ENCODE results near the gene BMP7.
"Not testable (repeated sequence)": the region's sequence is repeated elsewhere in the genome, so short reads cannot be mapped to it uniquely, and the experiment has no call there.

BMP7 gene

DNA sequence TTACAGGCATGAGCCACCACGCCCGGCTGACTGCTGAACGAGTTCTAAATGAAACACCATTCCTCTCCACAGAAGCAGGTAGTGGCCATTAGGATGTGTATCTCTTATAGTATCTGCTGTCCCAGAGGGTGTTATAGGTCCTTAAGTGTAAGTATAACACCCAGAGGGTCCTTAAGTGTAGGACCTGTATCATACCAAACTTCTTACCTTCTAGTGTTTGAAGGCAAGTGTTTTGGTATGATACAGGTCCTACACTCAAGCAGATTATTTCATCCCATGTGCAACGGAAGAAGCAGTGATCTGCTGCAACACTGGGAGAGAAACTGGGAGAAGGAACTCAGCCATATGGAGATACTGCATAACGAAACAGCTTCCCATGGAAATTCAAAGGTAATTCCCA lies 17.4 kb downstream of the BMP7 start:
- DNase-seq (ENCODE audit: low read depth), result no peak

DNA sequence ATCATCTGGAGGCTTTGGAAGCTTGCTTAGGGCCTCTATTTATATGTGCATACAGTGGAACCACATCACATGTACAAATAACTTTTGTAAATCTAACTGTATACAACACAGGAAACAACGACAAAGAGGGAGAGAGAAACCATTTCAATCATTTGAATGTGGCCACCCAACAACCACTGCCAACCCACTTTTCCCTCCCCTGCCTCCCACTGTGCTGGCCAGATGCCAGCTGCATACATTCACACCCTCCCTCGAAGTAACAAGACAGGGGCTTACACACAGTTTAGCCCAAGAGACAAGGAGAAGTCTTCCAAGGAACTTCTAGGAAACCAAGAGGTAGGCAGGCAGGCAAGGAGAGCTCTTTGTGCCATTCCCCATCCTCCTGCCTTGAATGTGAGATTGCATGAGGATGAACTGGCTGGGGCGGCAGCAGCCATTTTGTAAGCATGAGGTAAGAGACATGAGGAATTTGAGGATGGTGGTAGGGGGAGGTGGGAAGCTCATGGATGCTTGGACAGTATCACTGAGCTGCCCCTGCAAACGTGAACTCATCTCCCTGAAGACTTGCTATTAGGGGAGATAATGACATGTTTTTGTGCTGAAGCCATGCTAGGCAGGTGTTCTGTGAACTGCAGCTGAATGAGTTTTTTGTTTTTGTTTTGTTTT lies 18.2 kb downstream of the BMP7 start:
- DNase-seq (ENCODE audit: low read depth), result no peak

DNA sequence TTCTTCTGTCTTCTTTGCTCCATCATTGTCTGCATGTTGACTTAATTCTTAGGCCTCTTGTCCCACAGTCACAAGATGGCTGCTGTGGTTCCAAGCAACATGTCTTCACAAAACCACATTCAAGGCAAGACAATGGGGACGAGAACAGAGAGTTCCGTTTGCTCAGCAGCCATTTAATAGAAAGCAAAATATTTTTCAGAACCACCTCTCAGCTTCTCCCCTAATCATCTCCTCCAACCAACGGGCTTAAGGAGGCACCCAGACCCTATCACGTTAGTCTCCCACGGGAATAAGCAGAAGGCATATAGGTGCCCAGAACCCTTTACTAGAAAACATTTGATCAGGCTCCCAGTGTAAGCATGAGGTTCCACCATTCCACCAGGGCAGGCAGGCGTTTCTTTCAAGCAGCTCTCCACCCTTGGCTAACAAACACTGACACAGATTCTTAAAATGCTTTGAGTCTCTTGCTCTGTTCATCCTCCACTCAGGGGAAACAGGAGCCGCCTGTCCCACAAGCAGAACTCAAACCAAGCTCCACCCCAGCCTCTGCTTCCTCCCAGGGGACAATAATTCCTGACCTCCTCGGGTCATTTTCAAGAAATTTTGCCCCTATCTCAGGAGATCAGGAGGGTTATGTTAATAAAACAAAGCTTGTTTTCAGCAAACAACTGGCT lies 19.0 kb downstream of the BMP7 start:
- DNase-seq (ENCODE audit: low read depth), result no peak

DNA sequence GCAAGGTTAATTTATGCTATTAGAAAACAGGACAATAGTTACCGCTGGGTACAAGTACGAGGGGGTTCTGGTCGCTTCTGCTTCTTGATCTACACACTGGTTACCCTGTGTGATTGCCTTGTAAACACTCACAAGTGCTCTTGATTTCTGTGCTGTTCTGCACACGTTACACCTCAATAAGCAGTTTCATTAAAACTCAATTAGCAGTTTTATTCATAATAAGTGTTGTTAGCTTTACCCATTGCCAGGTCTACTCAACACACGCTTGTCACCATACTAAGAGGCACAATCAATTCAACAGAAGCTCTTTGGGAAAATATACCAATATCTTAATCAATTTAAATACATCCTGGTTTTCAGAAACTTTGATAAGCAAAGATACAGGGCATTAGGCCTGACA lies 20.4 kb downstream of the BMP7 start:
- no peak for DNase-seq (ENCODE audit: low read depth)

DNA sequence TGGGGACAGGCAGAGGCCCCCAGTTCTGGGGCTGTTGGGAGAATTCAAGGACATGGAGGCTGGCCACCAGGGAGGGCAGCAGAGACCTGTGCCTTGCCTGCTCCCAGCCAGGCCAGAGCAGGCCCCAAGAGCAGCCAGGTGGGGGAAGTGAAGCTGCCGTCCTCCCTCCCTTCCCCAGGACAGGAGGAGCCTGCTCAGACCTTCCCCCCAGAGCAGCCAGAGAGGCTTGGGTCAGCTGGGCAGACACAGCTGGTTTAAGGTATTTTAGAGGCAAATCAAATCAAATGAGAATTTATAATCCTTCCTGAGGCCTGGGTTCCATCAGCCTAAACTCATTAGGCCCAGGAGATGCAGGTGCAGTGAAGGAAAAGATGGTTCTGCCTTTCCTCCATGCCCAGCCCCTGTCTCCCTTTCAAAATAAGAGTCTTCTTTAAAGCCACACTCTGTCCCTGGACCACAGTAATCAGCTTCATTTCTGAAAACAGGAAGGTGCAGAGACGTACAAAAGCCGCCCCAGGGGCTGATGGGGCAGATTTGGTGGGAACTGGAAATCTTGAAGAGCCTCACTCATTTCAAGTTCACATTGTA lies 21.7 kb downstream of the BMP7 start:
- DNase-seq (ENCODE audit: low read depth), result no peak

DNA sequence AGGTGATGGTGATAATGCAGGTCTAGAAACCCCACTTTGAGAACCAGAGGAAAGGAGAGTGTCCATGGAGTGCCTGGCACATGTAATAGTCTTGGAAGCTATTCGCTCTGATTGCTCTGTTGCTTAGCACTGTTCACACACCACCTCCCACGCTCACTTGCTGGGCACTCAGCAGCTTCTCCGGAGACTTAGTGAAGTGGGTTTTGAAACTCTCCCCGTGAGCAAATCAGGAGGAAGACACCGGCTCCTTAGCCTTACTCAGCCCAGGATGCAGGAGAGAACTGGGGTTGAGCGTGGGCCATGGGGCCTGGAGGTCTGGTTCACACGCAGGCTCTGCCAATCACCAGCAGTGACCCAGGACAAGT lies 22.2 kb downstream of the BMP7 start:
- DNase-seq (ENCODE audit: low read depth), result no peak

DNA sequence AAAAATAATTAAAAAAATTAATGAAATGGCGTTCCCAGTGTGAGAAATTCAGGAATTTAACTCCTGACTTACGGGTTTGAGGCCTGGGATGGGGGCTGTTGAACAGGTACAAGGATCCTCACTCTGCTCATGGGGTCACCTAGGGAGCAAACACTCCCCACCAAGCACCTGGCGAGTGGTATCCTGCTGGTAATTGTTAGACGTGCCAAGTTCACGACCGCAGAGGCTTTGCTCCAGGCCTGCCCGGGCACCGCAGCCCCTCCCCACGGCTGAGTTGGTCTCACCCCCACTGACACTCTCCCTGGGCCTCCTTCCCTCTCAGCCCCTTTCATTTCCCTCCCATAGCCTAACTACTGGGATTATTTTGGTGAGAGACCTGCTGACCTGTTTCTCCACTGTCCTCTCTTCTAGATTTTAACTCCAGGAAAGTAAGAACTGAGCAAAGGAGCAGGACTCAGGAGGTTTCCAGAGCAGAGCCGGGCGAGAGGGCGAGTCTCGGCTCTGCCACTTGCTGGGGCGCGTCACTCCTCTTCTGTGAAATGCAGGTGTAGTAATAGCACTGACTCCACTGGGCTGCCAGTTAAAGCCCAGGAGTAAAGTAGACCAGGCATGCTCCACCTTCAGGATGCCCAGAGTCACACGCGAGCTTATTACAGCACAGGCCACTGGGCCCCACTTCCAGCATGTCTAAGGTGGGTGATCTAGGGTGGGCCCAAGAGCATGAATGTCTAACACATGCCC lies 22.8 kb downstream of the BMP7 start:
- DNase-seq (ENCODE audit: low read depth), result no peak

- no peak for DNase-seq (ENCODE audit: low read depth)
Measured at GRCh38 chr20:57242414-57242813, 24.0 kb downstream of the BMP7 start.

DNA sequence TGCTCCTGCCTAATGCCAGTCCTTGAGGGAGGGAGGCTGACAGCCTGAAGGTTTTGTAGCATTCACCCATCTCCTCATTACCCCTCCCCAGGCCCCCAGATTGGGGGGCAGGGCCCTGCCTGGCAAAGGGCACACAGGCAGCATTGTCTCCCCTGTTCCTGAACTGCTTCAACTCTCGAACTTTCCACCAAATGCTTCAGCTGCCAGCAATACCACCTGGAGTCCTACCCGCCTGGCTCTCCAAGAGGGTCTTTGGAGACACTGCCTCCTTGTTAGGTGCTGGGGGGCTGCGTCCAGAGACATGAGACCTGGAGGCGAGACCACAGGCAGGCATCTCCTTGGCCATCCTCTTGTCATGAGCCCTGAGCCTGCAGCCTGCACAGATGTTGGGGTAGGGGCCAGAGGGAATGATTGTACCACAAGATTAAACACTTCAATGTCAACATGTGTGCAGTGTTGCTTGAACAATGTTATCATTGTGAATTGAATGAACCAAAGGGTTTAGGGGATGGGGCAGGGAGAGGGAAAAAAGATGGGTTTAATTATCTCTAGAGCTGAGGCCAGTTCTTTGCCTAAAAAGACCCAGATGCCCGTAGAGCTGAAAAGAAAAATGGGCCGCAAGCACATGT lies 25.0 kb downstream of the BMP7 start:
- DNase-seq (ENCODE audit: low read depth), result no peak

GRCh38 chr20:57240581-57241362 lies 25.7 kb downstream of the BMP7 start:
- DNase-seq (ENCODE audit: low read depth), result no peak

DNA sequence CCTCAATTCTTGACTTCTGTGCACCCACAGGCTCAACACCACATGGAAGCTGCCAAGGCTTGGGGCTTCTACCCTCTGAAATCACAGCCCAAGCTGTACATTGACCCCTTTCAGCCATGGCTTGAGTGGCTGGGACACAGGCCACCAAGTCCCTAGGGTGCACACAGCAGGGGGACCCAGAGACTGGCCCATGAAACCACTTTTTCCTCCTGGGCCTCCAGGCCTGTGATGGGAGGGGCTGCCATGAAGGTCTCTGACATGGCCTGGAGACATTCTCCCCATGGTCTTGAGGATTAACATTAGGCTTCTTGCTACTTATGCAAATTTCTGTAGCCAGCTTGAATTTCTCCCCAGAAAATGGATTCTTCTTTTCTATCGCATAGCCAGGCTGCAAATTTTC lies 26.7 kb downstream of the BMP7 start:
- not testable (repeated sequence) for DNase-seq (ENCODE audit: low read depth)

DNA sequence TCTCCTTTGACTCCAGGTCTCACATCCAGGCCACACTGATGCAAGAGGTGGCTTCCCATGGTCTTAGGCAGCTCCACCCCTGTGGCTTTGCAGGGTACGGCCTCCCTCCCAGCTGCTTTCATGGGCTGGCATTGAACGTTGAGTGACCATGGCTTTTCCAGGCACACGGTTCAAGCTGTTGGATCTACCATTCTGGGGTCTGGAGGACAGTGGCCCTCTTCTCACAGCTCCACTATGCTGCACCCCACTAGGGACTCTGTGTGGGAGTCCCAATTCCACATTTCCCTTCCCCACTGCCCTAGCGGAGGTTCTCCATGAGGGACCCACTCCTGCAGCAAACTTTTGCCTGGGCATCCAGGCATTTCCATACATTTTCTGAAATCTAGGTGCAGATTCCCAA lies 27.1 kb downstream of the BMP7 start:
- DNase-seq (ENCODE audit: low read depth), result not testable (repeated sequence)

DNA sequence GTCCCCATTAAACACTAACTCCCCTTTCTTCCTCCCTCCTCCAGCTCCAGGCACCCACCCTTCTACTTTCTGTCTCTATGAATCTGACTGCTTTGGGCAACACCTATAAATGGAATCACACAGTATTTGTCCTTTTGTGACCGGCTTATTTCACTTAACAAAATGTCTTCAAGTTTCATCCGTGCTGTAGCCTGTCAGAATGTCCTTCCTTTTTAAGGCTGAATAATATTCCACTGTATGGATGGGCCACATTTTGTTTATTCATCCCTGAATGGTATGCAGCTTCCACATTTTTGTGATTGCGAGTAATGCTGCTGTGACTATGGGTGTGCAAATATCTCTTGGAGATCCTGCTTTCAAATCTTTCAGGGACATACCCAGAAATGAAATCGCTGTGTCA lies 28.4 kb downstream of the BMP7 start:
- DNase-seq (ENCODE audit: low read depth), result no peak

- no peak for DNase-seq (ENCODE audit: low read depth)
Measured at GRCh38 chr20:57237585-57237953, 28.9 kb downstream of the BMP7 start.

DNA sequence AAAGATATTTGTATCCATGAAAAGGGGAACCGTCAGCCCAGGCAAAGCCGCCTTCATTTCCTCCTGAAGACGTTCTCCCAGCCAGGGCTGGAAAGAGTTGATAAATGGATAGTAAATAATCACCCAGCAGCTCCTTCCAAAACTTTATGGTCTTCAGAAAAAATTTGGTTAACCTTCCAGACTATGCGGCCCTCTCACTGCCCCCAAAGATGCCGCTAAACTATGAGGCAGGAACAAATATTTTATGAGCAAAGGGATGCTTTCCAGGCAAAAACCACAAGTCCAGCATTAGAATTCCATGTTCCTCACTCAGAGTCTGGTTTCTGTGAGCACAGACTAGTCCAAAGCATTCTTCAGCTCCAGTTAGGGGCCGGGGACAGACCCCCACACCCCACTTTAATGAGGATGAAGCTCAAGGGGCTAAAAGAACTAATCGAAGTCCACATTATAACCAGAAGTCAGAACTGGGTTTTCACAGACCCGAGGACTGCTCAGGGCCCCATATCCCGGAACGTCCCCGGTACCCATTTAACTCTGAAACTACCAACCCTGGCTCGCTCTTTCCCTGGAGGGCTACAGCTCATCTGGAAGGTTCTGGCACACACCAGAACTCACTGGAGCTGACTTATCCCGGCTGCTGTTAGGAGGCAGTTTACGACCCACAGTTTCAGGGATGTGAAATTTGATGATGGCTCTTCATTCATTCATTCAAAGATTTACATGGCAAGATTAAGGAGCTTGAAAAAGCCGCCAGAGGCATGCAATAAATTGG lies 29.4 kb downstream of the BMP7 start:
- no peak for DNase-seq (ENCODE audit: low read depth)

DNA sequence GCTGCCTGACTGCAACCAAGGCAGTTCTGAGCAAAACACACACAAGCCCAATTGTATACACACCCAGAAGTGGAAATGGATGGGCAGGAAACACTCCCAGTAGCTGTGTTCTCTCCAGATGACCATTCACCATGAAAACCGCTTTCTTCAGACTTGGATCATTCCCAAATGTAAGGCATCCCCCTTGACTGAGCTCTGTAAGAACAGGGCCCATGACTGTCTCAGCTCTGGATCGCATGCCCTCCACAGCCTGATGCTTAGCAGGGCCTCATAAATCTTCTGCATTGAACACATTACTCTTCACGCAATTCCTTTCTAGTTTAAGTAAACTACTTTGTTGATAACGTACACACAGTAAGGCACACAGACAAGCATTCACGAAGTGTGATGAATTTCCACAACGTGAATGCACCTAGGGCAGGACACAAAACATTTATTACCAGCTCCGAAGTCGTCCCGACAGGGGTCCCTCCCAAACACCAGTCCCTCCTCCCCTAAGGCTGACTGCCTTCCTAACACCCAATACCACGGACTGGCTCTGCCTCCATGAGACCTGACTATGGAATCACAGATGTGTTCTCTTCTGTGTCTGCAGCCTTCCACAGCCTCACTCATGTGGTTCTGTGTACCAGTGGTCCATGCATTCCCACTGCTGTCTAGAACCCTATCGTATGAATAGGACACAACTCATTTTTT lies 31.7 kb downstream of the BMP7 start:
- no peak for DNase-seq (ENCODE audit: low read depth)

DNA sequence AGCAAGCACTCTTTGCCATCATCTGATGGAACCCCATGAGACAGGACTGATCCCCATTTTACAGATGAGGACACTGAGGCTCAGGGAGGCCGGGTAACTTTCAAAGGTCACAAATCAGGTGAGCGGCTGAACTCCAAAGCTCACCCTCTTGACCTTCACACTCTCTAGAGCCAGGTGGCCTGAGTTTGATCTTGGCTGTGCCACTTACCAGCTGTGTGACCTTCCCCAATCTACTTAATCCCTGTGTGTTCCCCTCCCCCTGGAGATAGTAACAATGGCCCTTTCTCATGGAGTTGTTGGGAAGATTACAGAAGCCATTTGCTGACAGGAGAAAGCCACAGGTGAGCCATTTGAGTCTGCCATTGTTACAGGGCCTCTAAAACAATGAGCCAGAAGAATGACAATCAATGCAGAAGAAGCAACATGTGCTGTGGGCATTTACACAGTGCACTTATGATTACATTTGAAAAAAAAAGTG lies 34.5 kb downstream of the BMP7 start:
- DNase-seq (ENCODE audit: low read depth), result no peak

GRCh38 chr20:57231161-57231560 lies 35.3 kb downstream of the BMP7 start:
- no peak for DNase-seq (ENCODE audit: low read depth)

- no peak for DNase-seq (ENCODE audit: low read depth)
Measured at GRCh38 chr20:57230247-57230646, 36.2 kb downstream of the BMP7 start.

DNA sequence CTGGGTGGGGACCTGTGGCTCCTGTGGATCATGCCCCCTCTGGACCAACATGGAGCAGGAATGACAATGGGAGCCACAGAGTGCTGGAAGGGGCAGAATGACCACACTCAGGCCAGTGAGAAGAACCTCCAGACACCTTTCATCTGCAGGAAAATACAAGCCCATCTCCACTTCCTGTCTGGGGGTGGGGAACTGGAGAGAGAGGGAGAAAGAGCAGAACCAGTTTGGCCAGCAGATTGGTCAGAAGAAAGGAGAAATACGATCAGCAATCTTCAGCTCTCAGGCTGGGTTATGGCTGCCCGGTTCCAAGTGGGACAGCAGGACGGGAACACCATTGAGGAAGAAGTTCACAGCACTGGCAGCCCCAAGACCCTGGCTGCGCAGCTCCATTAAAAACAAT lies 37.0 kb downstream of the BMP7 start:
- no peak for DNase-seq (ENCODE audit: low read depth)
